HepG2 (cell line): Measurements from ENCODE around the gene CELF4. TPM values are rescaled to one million over a fixed set of nuclear protein-coding genes. Genes with fewer than 3 reads are reported as not detected.

ENCODE experiments used
- ATAC-seq: fragments of 200-7000 bp; cut with Tn5 transposase; 3 replicates; pipeline ENCODE4 v1.9.1; 2020; ENCODE audit warnings: mild to moderate bottlenecking, moderate library complexity
- BruUV-seq: library from RNA; stranded (reverse); fragments of 400-500 nt; replicated peaks from 2 replicates; lab custom pipeline; 2021; lab: Mats Ljungman, UMichigan
- CTCF ChIA-PET: fragments of 300-600 bp; formaldehyde crosslinking; extraction: SDS; loops from one replicate; lab custom pipeline; 2021; ENCODE audit warnings: low total read pairs, inconsistent platforms, low intra/inter-chr PET ratio; lab: Yijun Ruan, JAX
- POLR2A ChIA-PET: fragments of 350-600 bp; sonication (Branson Sonifier 250); formaldehyde crosslinking; loops from one replicate; lab custom pipeline; 2020; ENCODE audit warnings: antibody characterized with exemption, inconsistent platforms; lab: Yijun Ruan, JAX
- DNase-seq: peaks from one replicate; pipeline ENCODE4 v3.0.0-alpha.2; 2015; ENCODE audit warnings: low spot score
- FAIRE-seq: peaks from 3 replicates; lab custom pipeline; 2011; peaks lifted over from hg19 to GRCh38; lab: Jason Lieb, UNC
- H2AFZ ChIP-seq: one replicate; pipeline ENCODE4 v1.6.1; 2011; ENCODE audit warnings: low read length, inconsistent platforms
- H3K27ac ChIP-seq: fragments of 300-600 bp; 3 replicates; pipeline ENCODE4 v1.8.0; 2011; ENCODE audit warnings: mixed run types, mild to moderate bottlenecking, mixed read lengths, low read length, inconsistent platforms; ENCODE audit not compliant: insufficient read depth; ENCODE audit errors: extremely low read length
- H3K27me3 ChIP-seq, 2 experiments: fragments of 200-600 bp in 1 of 2; 2 replicates in 1 of 2; 3 replicates in 1 of 2; pipeline versions ENCODE4 v1.6.0 to v1.8.0; 2011; ENCODE audit warnings: low read length in 2 of 2, mild to moderate bottlenecking in 2 of 2, moderate library complexity in 2 of 2, inconsistent platforms in 1 of 2; ENCODE audit not compliant: insufficient read depth in 2 of 2, control insufficient read depth in 1 of 2
- H3K36me3 ChIP-seq, 2 experiments: fragments of 200-600 bp in 1 of 2; replicated peaks in 1 of 2; 2 replicates in 1 of 2; 3 replicates in 1 of 2; pipeline versions ENCODE4 v1.5.1 to v1.8.0; 2011; ENCODE audit warnings: low read length in 2 of 2, inconsistent platforms in 1 of 2; ENCODE audit not compliant: insufficient read depth in 2 of 2, control insufficient read depth in 1 of 2
- H3K4me1 ChIP-seq: 2 replicates; pipeline ENCODE4 v1.5.1; 2012; ENCODE audit warnings: low read length, inconsistent platforms; ENCODE audit not compliant: insufficient read depth
- H3K4me2 ChIP-seq: 2 replicates; pipeline ENCODE4 v1.6.0; 2011; ENCODE audit warnings: low read depth, low read length, inconsistent platforms
- H3K4me3 ChIP-seq, 3 experiments: fragments of 200-600 bp in 1 of 3; sonication (generic), shearing (Covaris generic) in 1 of 3; replicated peaks in 1 of 3; 2 replicates each; pipeline ENCODE4 v1.5.1; 2011 to 2016; ENCODE audit warnings: low read length in 3 of 3, inconsistent platforms in 2 of 3, low read depth in 2 of 3, mild to moderate bottlenecking in 2 of 3, control low read depth in 1 of 3, mixed read lengths in 1 of 3; ENCODE audit not compliant: insufficient read depth in 1 of 3
- H3K79me2 ChIP-seq: one replicate; pipeline ENCODE4 v1.6.1; 2011; ENCODE audit warnings: low read length, inconsistent platforms; ENCODE audit not compliant: insufficient read depth
- H3K9ac ChIP-seq: 2 replicates; pipeline ENCODE4 v1.6.0; 2011; ENCODE audit warnings: mild to moderate bottlenecking, low read depth, low read length, inconsistent platforms; ENCODE audit not compliant: insufficient read depth
- H3K9me3 ChIP-seq: 2 replicates; pipeline ENCODE4 v1.5.1; 2012; ENCODE audit warnings: mild to moderate bottlenecking, low read length
- H4K20me1 ChIP-seq: 2 replicates; pipeline ENCODE4 v1.6.0; 2011; ENCODE audit warnings: inconsistent platforms, mild to moderate bottlenecking, low read length, moderate library complexity; ENCODE audit not compliant: insufficient read depth
- CBX1 ChIP-seq: IDR thresholded peaks from one replicate; pipeline ENCODE4 v1.6.1; 2016; ENCODE audit warnings: antibody characterized with exemption, low read depth
- HOXA9 ChIP-seq: sonication (generic); formaldehyde crosslinking; IDR thresholded peaks from 2 replicates; pipeline ENCODE4 v1.8.1; 2022; ENCODE audit warnings: missing genetic modification reagents, mild to moderate bottlenecking, moderate library complexity, borderline replicate concordance
- KAT7 ChIP-seq: IDR thresholded peaks from 2 replicates; pipeline ENCODE4 v1.6.1; 2018; ENCODE audit warnings: borderline replicate concordance, missing compliant biosample characterization
- KDM6A ChIP-seq: IDR thresholded peaks from 2 replicates; pipeline ENCODE4 v1.6.1; 2016; ENCODE audit warnings: low read depth
- PAX8 ChIP-seq: sonication (generic); formaldehyde crosslinking; IDR thresholded peaks from 2 replicates; pipeline ENCODE4 v1.8.0; 2022; ENCODE audit warnings: mild to moderate bottlenecking, missing genetic modification reagents, borderline replicate concordance
- SYNCRIP ChIP-seq: fragments of 200-400 bp; formaldehyde crosslinking; IDR thresholded peaks from 2 replicates; pipeline ENCODE4 v1.6.1; 2018; ENCODE audit warnings: mild to moderate bottlenecking, low read depth, low read length; ENCODE audit not compliant: insufficient read depth
- TBX3 ChIP-seq: fragments of 450-650 bp; IDR thresholded peaks from 2 replicates; pipeline ENCODE4 v1.6.1; 2017; ENCODE audit warnings: antibody characterized with exemption, mild to moderate bottlenecking, inconsistent platforms, borderline replicate concordance
- ZNF460 ChIP-seq: sonication (generic); formaldehyde crosslinking; IDR thresholded peaks from 2 replicates; pipeline ENCODE4 v1.5.1; 2020; ENCODE audit warnings: missing genetic modification reagents, mild to moderate bottlenecking, borderline replicate concordance
- ZNF562 ChIP-seq: sonication (generic); formaldehyde crosslinking; IDR thresholded peaks from 2 replicates; pipeline ENCODE4 v1.8.0; 2022; ENCODE audit warnings: missing genetic modification reagents, borderline replicate concordance
- ZNF761 ChIP-seq: sonication (generic); formaldehyde crosslinking; conservative IDR thresholded peaks from 2 replicates; pipeline ENCODE4 v1.4.0; 2020; ENCODE audit warnings: mild to moderate bottlenecking, missing genetic modification reagents
- ZSCAN29 ChIP-seq: sonication (generic); formaldehyde crosslinking; conservative IDR thresholded peaks from 2 replicates; pipeline ENCODE4 v1.4.0; 2020; ENCODE audit warnings: mild to moderate bottlenecking, missing genetic modification reagents
- WGBS: methylation state at CpG from one replicate; pipeline ENCODE4 v1.1.6; 2017; ENCODE audit warnings: low lambda C conversion rate; 5-methylcytosine and 5-hydroxymethylcytosine counted together
- in situ Hi-C: cut with HindIII; loops from 2 replicates; pipeline ENCODE4 v1.10.0; 2017; ENCODE audit warnings: low pct_unique_long_range_greater_than_20kb; ENCODE audit not compliant: extremely low pct_ligation_motif_present
- intact Hi-C: fragments of 100-400 bp; cut with micrococcal nuclease; formaldehyde crosslinking; loops from one replicate; pipeline ENCODE4 v1.10.0; 2022; ENCODE audit not compliant: unreplicated experiment
- polyA plus RNA-seq, 8 experiments: library from polyadenylated mRNA; depleted of rRNA in 3 of 8; stranded (reverse) in 7 of 8; unstranded in 1 of 8; fragments of >200 nt; fragmentation: Illumina TruSeq in 4 of 8; extraction: Trizol in 4 of 8; gene quantifications; 2 replicates each; pipeline versions ENCODE4 v1.2.1 to v1.2.3, GENCODE V29; 2011 to 2016; ENCODE audit warnings: low read depth in 4 of 8, missing spikeins in 1 of 8, mixed read lengths in 1 of 8; ENCODE audit not compliant: insufficient read depth in 1 of 8
- total RNA-seq, 5 experiments: library from RNA; depleted of rRNA; stranded (reverse); fragments of >200 nt; fragmentation: Illumina TruSeq; extraction: Trizol; gene quantifications; 2 replicates each; pipeline ENCODE4 v1.2.3, GENCODE V29; 2016; ENCODE audit warnings: low read depth in 1 of 5
- TF ChIP-seq, protein P1 (sequence below): IDR thresholded peaks from 2 replicates; pipeline ENCODE4 v1.6.1; 2018; ENCODE audit warnings: missing genetic modification reagents, mild to moderate bottlenecking, missing compliant biosample characterization
- TF ChIP-seq, protein P2 (sequence below): sonication (generic); formaldehyde crosslinking; IDR thresholded peaks from 2 replicates; pipeline ENCODE4 v1.4.0; 2020; ENCODE audit warnings: missing genetic modification reagents
- TF ChIP-seq, protein P3 (sequence below): IDR thresholded peaks from 2 replicates; pipeline ENCODE4 v1.6.1; 2016; ENCODE audit warnings: mild to moderate bottlenecking
- TF ChIP-seq, protein P4 (sequence below): sonication (generic); formaldehyde crosslinking; IDR thresholded peaks from 2 replicates; pipeline ENCODE4 v1.4.0; 2020; ENCODE audit warnings: missing genetic modification reagents

The CELF4 gene
- total and polyA plus RNA-seq, 2 of the 13 experiments (the other 11 are each of a cell fraction or from before 2014, with no cell fraction given), result not detected

DNA sequence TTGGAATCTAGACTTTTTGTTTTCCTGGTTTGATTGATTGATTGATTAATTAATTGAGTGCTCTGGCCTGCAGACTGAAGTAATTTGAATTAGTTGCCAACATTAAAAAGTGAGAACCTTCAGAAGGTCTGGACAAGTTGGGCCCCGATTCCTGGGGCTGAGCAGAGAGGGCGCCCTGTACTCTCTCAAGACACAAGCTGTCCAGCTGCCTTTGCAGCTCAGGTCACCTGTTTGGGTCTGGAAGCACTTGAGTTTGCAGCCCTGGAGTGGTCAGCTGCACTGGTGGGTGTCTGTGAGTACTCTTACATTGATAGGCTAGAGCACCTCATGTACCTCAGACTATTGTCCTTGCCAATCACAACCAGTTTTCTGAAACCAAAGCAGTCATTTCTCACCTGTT is 22.7 kb upstream of the CELF4 start:
- no CpG with 5 or more reads among the region's 2 CpGs for WGBS
- DNase-seq (no peak), ATAC-seq (no peak), FAIRE-seq (no peak)
- H3K36me3 ChIP-seq, result no peaks in the 10 kb centered on the region
- H3K27me3 ChIP-seq, result peaks cover 0 to 6% of the 10 kb centered on the region in 2 experiments; a peak in 2 of 5 replicates
- POLR2A ChIA-PET, result no interaction called here
- H3K9ac ChIP-seq, result no peak overlapping the region
- no peak overlapping the region for H3K4me2 ChIP-seq
- no TSS peak for BruUV-seq
- no peaks in the 10 kb centered on the region for H3K4me1 ChIP-seq
- H2AFZ ChIP-seq, result no peak overlapping the region
- no peak overlapping the region for H3K27ac ChIP-seq
- TF ChIP-seq ZSCAN29 (CRISPR knock-in tag), result no peak
- TF ChIP-seq, protein P1, sequence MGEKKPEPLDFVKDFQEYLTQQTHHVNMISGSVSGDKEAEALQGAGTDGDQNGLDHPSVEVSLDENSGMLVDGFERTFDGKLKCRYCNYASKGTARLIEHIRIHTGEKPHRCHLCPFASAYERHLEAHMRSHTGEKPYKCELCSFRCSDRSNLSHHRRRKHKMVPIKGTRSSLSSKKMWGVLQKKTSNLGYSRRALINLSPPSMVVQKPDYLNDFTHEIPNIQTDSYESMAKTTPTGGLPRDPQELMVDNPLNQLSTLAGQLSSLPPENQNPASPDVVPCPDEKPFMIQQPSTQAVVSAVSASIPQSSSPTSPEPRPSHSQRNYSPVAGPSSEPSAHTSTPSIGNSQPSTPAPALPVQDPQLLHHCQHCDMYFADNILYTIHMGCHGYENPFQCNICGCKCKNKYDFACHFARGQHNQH (CRISPR knock-in tag), result no peak
- TF ChIP-seq, all 625 proteins: peak for 0
- H4K20me1 ChIP-seq, result no peaks in the 10 kb centered on the region
- intact Hi-C loops, result no loop called here
- H3K9me3 ChIP-seq, result no peaks in the 10 kb centered on the region
- no peak overlapping the region for H3K4me3 ChIP-seq
- no peaks in the 10 kb centered on the region for H3K79me2 ChIP-seq
- CTCF ChIA-PET, result no interaction called here
- in situ Hi-C loops, result no loop called here

DNA sequence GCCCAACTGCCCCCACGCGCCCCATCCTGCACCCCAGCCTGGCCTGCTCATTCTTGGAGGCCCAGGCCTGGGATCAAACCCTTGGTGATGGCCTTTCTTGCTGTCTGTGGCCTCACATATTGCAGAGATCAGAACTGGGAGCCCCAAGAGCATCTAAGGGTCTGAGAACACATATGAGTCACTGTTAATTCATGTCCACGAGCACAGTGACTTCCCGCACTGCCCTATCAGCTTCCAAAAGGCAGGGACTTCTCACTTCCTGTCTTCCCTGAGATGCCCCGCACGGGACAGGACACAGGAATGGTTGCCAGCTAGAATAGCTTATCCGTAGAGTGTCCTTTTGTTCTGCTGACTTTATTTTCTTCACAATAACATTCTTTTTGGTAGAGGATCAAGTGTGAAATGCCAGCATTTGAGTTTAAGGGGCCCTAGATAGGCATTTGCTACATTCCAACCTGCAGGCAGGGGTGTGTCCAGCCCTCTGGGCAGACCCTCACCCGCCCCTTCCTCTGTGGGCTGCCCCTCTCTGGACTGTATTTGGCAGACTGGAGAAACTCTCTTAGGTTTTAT is 21.1 kb upstream of the CELF4 start:
- Histone ChIP-seq H3K9me3 (no peaks in the 10 kb centered on the region), H3K27me3 (peaks cover 0 to 6% of the 10 kb centered on the region in 2 experiments; a peak in 2 of 5 replicates), H3K79me2 (no peaks in the 10 kb centered on the region), H3K4me1 (no peaks in the 10 kb centered on the region), H4K20me1 (no peaks in the 10 kb centered on the region), H3K27ac (no peak overlapping the region), H3K4me2 (no peak overlapping the region), H3K4me3 (no peak overlapping the region), H3K36me3 (no peaks in the 10 kb centered on the region), H2AFZ (no peak overlapping the region), H3K9ac (no peak overlapping the region)
- no TSS peak for BruUV-seq
- ChIA-PET POLR2A (no interaction called here), CTCF (no interaction called here)
- FAIRE-seq (no peak), ATAC-seq (no peak), DNase-seq (no peak)
- intact Hi-C loops, result no loop called here
- WGBS, result 25% methylated on average over 6 of the region's 8 CpGs
- in situ Hi-C loops, result no loop called here
- TF ChIP-seq ZNF761 (no peak), ZNF562 (CRISPR knock-in tag) (no peak), HOXA9 (CRISPR knock-in tag) (no peak), TBX3 (no peak), ZNF460 (CRISPR knock-in tag) (no peak), SYNCRIP (no peak), CBX1 (no peak), KDM6A (CRISPR knock-in tag) (no peak), KAT7 (CRISPR knock-in tag) (no peak), PAX8 (CRISPR knock-in tag) (no peak)
- TF ChIP-seq, protein P2, sequence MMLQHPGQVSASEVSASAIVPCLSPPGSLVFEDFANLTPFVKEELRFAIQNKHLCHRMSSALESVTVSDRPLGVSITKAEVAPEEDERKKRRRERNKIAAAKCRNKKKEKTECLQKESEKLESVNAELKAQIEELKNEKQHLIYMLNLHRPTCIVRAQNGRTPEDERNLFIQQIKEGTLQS (CRISPR knock-in tag), result no peak
- TF ChIP-seq, protein P3, sequence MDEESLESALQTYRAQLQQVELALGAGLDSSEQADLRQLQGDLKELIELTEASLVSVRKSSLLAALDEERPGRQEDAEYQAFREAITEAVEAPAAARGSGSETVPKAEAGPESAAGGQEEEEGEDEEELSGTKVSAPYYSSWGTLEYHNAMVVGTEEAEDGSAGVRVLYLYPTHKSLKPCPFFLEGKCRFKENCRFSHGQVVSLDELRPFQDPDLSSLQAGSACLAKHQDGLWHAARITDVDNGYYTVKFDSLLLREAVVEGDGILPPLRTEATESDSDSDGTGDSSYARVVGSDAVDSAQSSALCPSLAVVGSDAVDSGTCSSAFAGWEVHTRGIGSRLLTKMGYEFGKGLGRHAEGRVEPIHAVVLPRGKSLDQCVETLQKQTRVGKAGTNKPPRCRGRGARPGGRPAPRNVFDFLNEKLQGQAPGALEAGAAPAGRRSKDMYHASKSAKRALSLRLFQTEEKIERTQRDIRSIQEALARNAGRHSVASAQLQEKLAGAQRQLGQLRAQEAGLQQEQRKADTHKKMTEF, result no peak
- TF ChIP-seq, protein P4, sequence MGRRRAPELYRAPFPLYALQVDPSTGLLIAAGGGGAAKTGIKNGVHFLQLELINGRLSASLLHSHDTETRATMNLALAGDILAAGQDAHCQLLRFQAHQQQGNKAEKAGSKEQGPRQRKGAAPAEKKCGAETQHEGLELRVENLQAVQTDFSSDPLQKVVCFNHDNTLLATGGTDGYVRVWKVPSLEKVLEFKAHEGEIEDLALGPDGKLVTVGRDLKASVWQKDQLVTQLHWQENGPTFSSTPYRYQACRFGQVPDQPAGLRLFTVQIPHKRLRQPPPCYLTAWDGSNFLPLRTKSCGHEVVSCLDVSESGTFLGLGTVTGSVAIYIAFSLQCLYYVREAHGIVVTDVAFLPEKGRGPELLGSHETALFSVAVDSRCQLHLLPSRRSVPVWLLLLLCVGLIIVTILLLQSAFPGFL (CRISPR knock-in tag), result no peak
